Hematopoietic multipotent progenitor cell treated with erythropoietin and hydrocortisone succinate and interleukin-3 and kit ligand, for 6 days (in vitro differentiated cells): ENCODE results near the gene IREB2.
"Not testable (repeated sequence)": the region's sequence is repeated elsewhere in the genome, so short reads cannot be mapped to it uniquely, and the experiment has no call there.

Source experiments
- DNase-seq: peaks from one replicate; pipeline ENCODE4 v3.0.0-alpha.2; 2015

Gene IREB2

GRCh38 chr15:78407608-78408354 is 30.2 kb upstream of the IREB2 start:
- no peak for DNase-seq

GRCh38 chr15:78408355-78408640 is 29.7 kb upstream of the IREB2 start:
- no peak for DNase-seq

GRCh38 chr15:78408961-78409360 is 29.1 kb upstream of the IREB2 start:
- DNase-seq, result no peak

GRCh38 chr15:78411061-78411460 is 27.0 kb upstream of the IREB2 start:
- DNase-seq, result no peak

- no peak for DNase-seq
These were observed 23.3 kb upstream of the IREB2 start for GRCh38 chr15:78414621-78415250.

- peak; percentile 63 for DNase-seq
These were observed 22.7 kb upstream of the IREB2 start for GRCh38 chr15:78415284-78415683.

GRCh38 chr15:78417754-78418630 is 20.0 kb upstream of the IREB2 start:
- no peak for DNase-seq

GRCh38 chr15:78418686-78419085 is 19.3 kb upstream of the IREB2 start:
- no peak for DNase-seq

GRCh38 chr15:78419367-78419766 is 18.6 kb upstream of the IREB2 start:
- no peak for DNase-seq

- DNase-seq, result peak; percentile 24
These were observed 17.8 kb upstream of the IREB2 start for GRCh38 chr15:78420220-78420619.

- no peak for DNase-seq
These were observed 17.2 kb upstream of the IREB2 start for GRCh38 chr15:78420766-78421165.

GRCh38 chr15:78421238-78421965 is 16.6 kb upstream of the IREB2 start:
- DNase-seq, result no peak

- DNase-seq, result peak; percentile 86
These were observed 15.3 kb upstream of the IREB2 start for GRCh38 chr15:78422571-78423340.

- no peak for DNase-seq
These were observed 13.3 kb upstream of the IREB2 start for GRCh38 chr15:78424673-78425072.

GRCh38 chr15:78425643-78426042 is 12.4 kb upstream of the IREB2 start:
- DNase-seq, result peak; percentile 68

GRCh38 chr15:78426300-78426699 is 11.7 kb upstream of the IREB2 start:
- DNase-seq, result no peak

- no peak for DNase-seq
These were observed 10.1 kb upstream of the IREB2 start for GRCh38 chr15:78427953-78428352.

- DNase-seq, result no peak
These were observed 8.5 kb upstream of the IREB2 start for GRCh38 chr15:78429477-78429876.

GRCh38 chr15:78431955-78432354 is 6.1 kb upstream of the IREB2 start:
- no peak for DNase-seq

GRCh38 chr15:78432664-78433063 is 5.4 kb upstream of the IREB2 start:
- no peak for DNase-seq

GRCh38 chr15:78434134-78434533 is 3.9 kb upstream of the IREB2 start:
- peak; percentile 72 for DNase-seq

- not testable (repeated sequence) for DNase-seq
These were observed 3.3 kb upstream of the IREB2 start for GRCh38 chr15:78434711-78435110.
